ENCODE data around the gene ALDH3B1. TPM values are rescaled to one million over a fixed set of nuclear protein-coding genes. Genes with fewer than 3 reads are reported as not detected.

ALDH3B1 gene, protein sequence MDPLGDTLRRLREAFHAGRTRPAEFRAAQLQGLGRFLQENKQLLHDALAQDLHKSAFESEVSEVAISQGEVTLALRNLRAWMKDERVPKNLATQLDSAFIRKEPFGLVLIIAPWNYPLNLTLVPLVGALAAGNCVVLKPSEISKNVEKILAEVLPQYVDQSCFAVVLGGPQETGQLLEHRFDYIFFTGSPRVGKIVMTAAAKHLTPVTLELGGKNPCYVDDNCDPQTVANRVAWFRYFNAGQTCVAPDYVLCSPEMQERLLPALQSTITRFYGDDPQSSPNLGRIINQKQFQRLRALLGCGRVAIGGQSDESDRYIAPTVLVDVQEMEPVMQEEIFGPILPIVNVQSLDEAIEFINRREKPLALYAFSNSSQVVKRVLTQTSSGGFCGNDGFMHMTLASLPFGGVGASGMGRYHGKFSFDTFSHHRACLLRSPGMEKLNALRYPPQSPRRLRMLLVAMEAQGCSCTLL
- total RNA-seq = 7.5 and 55.3 TPM in 2 replicates

DNA sequence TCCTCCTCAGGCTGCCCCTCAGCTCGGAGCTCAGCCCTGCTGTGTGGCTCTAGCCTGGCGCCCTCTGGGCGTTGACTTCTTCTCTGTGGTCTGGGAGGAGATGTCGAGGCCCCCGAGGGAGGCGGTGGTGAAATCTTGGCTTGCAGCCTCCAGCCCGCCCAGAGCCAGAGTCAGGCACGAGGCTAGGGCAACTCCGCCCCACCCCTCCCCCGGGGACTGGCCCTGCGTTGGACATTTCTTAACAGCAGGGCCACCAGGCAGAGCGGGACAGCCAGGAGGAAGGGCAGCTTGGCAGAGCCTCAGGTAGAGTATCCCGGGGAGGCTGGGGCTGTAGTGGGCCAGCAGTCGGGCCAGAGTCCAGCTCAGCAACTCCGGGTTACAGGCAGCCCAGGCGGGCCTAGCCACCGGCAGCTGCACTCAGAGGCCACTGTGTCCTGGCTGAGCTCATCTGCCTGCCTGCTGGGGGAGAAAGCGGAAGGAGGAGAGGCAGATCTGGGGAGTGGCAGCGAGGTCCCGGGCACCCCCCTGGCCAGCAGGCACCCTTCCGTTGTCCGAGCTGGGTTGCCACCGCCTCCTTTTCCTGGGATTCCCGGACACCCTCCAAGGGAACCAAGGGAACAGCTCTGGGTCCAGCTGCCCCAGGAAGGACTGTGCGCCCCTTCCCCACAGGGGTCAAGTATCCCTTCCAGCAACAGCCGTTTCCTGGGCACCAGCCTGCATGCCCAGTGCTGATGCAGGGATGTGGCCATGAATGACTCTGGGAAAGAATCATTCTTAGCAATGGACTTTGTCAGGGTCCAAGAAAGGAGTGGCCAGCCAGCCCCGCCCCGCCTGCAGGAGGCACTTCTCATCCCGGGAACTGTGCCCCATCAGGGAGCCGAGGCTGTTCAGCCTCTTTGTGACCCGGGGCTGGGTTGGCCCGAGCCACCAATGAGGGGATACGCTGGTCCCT lies at the start of gene ALDH3B1:
Gene ALDH3B1, plus strand, starts transcription at position 238 of the 952 bp plus-strand sequence. CDS start 4,971 bp downstream, outside the sequence.

DNA sequence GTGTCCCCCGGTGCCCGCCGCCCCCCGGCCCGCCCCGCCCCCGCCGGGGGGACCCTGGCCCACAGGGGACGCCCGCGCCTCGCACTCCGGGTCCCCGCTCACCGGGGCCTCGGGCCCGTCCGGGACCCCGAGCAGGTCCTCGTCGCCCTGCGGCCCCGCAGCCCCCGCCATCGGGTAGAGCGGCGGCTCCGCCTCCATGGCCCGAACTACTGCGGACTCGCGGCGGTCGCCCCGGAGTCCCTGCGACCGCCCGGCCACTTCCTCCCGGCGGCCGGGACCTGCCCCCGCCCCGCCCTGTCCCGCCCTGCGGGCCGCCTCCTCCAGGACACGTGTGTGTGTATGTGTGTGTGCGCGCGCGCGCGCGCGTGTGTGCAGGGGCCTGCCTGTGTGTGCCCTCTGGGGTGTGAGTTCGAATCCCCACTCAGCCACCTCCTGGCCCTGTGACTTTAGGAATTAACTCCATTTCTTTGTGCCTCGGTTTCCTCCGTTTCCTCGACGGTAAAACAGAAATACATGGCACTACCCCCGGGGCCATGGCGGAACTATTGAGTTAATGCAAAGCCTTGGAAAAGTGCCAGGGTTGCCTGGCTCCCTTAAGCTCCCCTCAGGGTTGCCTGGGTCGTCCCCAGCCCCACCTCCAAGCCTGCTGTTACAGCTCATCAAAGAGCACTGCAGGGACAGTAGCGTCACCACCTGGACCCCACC lies 6.1 kb upstream of the ALDH3B1 start, which contains the start of gene UNC93B1:
Gene UNC93B1, minus strand, starts transcription at position 252 of the 705 bp plus-strand sequence. Its CDS starts 54 bp downstream, at position 198.

DNA sequence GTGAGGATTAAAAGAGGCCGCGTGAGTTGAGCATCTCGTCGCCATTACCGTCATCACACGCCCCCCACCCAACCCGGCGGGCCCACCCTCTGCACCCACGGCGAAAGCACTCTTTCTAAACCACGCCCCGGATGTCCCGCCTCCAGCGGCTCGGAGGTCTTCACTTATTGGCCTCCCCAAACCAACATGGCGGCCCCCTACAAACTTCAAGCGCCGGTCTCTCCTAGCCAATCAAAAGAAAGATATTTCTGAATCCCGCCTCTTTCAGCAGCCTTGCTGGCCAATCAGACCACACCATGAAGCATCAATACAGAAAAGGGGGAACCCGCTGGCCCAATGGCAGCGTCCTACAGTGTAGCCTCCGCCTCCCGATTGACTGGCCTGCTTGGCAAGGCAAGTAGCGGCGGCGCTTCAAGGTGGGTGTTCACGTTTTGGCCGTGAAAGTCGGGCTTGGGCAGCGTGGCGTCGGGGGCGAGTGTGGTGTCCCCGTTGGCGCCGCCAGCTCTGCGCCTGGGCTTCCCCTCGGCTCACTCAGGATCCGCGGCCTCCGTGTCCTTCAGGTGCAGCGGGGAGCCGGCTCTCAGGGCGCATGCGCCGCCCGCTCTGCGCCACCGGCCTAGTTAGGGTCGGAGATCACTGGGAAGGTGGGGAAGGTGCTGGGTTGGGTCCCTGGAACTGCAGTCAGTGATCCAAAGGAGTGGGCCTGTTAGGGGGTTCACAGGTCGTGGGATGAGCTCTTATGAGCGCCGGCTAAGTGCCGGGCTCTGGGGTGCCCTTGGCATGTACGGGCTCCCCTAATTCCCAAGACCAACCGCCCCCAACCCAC lies 20.4 kb downstream of the ALDH3B1 start, which contains the start of gene NDUFS8:
Gene NDUFS8, plus strand, starts transcription at position 364 of the 826 bp plus-strand sequence. CDS start 1,471 bp downstream, outside the sequence.

DNA sequence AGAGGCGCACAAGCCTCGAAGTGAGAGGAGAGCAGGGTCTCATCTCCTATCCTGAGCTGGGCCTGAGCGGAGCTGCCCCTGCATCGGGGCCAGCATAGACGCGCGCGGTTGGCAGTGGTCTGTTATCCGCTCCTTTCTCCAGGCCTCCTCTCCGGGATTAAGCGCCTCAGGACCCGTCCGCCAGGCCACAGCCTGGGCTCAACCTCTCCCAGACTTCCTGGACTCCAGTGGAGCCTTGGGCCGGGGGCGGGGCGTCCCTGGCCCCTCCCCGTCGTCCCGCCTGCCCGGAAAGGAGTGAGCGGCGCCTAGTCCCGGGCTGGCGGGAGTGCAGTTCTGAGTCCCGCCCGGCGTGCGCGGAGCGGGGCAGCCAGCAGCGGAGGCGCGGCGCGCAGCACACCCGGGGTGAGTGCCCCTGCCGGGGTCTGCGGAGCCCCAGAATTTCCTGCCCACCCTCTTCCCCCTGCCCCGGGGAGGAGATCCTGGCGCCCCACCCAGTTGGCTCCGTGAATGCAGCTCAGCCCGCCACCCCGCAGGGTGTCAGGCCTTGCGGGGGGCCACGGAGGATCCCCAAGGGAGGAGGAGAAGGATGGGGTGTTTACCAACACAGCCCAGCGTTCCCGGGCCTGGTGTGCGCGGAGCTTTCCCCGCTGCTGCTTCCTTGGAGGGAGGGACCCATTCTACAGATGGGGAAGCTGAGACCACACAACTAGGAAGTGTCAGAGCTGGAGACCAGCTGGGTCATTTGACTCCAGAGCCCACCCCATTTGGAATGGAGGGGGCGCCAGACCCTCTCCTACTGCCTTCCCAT lies 28.8 kb downstream of the ALDH3B1 start, which contains the start of gene TCIRG1:
Gene TCIRG1, plus strand, starts transcription at position 308 of the 808 bp plus-strand sequence. CDS start 2,247 bp downstream, outside the sequence.

Other genes starting within 250 kb of the ALDH3B1 start
- 28.8 and 50.7 TPM in 2 replicates for gene UNC93B1, start 6.2 kb upstream of the ALDH3B1 start, total RNA-seq
- 303 and 311 TPM in 2 replicates for gene NDUFS8, start 20.4 kb downstream of the ALDH3B1 start, total RNA-seq
- 115 and 147 TPM in 2 replicates for gene TCIRG1, start 28.7 kb downstream of the ALDH3B1 start, total RNA-seq
- 12.0 and 13.2 TPM in 2 replicates for gene CHKA, start 111.1 kb downstream of the ALDH3B1 start, total RNA-seq
- 7.5 and 10.8 TPM in 2 replicates for gene KMT5B, start 203.0 kb downstream of the ALDH3B1 start, total RNA-seq

Measured in mesangial cell (primary cell).